Right kidney (tissue), 1 donor: ENCODE measurements around the gene LRIG1.

Experiments
- DNase-seq: peaks from one replicate; pipeline ENCODE4 v3.0.0-alpha.2; 2016

Gene LRIG1

DNA sequence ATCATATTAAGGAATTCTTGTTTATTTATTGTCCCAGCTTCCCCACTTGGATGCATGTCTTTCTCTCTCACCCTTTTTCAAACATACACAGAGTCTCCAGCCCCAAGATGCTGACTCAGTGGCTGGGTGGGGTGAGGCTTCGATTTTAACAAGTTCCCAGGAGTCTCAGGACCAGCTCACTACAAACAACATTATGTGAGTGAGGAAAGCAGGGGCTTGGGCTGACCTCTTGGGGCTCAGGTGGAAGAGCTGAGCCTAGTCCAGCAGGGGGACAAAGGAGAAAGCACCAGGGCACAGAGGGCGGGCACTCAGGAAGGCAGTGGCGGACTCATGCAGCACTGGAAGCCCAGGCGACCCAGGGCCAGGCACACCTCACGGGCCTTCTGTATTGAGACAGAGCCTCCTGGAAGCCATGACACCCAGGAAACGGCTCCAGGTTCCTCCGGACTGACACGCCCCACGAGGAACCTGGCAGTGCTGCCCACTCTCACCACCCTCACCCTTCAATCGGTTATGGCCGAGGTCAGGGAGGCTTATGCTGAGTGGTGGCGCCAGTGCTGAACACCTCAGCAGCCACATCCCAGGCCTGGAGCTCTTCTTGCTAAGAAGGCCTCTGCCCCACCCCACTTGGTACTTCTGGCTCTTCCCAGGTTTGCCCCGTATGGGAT is 97.4 kb downstream of the LRIG1 start:
- no peak for DNase-seq

DNA sequence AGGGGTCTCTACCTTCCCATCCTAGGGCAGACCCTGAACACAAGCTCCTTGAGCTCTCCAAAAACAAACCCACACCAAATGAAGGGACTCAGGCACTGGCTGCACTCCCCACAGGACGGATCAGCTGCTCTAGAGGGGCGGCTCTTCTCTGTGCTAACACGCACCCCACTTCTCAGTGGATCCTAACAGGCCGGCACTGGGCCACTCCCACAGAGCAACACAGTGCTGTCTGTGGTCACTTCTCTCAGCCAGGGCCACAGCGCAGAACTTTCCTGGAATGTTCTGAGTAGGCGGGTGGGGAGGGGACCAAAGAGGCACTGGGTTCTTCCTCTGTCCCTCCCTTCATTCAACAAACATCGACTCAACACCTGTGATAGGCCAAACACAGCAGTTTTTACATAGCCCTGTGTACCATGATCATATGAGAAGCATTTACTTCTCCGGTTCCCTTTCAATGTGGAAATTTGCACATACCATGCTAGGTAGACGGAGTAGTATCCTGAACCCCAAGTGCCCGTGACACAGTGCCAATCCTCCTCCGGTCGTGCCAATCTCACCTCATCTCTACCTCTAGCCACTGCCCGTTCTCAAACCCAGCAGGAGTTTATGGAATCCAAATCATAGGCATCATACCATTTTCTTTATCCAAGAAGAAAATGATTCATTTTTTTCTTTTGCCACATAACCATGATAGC is 98.1 kb downstream of the LRIG1 start:
- no peak for DNase-seq

GRCh38 chr3:66401675-66402491 is 98.9 kb downstream of the LRIG1 start:
- no peak for DNase-seq

DNA sequence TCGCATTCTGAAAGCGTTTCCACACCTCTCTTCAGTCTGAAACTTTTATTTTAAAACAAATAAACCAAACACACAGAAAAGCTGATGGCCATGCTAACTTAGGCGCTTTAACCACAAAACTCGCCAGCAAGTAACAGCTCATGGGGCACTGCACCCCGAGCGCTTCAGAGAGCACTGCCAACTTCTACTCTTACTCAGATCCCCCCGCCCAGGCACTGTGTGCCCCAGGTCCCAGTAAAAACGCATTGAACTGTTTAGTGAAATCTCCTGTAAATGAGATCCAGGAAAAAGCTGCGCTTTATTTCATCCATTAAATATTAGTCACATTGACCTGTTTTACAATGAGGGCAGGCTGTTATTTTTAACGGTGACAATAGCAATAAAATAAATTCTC is 99.7 kb downstream of the LRIG1 start:
- DNase-seq, result no peak

GRCh38 chr3:66400411-66401156 is 100.2 kb downstream of the LRIG1 start:
- peak; percentile 36 for DNase-seq

GRCh38 chr3:66399529-66400232 is 101.1 kb downstream of the LRIG1 start:
- no peak for DNase-seq

GRCh38 chr3:66398228-66399025 is 102.4 kb downstream of the LRIG1 start:
- DNase-seq, result no peak

GRCh38 chr3:66397745-66398144 is 103.1 kb downstream of the LRIG1 start:
- DNase-seq, result no peak

DNA sequence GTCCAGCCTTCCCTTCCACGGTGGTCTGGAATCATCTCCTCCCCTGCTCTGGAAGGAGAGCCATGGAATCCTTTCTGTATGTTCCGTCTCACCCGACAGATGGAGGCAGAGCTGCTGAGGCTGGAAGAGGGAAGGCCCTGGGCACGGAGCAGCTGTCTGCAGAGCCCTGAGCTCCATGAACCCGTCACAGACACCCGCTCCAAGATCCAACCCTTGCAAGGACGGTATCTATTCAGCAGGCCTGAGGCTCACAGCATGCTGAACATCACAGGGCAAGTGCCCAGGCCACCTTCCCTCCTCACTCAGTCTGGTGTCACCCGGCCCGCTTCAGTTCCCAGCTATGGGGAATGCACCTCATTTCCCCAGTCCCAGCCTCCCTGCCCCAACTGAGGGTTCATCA is 103.9 kb downstream of the LRIG1 start:
- no peak for DNase-seq

- DNase-seq, result no peak
Measured at GRCh38 chr3:66396161-66396760, 104.6 kb downstream of the LRIG1 start.

DNA sequence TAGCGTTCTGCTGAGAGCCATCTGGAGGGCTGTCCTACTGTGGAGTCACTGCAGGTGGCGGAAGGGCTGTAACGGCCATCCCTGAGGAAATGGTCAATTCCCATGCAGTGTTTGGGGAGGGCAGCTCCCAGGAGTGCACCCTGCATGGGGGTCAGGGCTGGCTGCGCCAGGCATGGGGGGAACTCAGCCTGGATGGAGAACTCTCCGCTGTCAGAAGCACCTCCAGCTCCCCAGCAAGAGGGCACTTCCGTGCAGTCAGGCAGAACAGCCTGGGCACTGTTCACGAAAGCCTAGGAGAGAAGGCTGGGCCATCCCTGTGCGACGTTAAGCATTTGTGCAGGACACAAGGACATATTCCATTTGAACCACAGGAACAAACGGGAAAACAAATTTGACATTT is 105.2 kb downstream of the LRIG1 start:
- DNase-seq, result no peak

- DNase-seq, result no peak
Measured at GRCh38 chr3:66394753-66395249, 106.0 kb downstream of the LRIG1 start.

- no peak for DNase-seq
Measured at GRCh38 chr3:66394019-66394752, 106.6 kb downstream of the LRIG1 start.

GRCh38 chr3:66393333-66394005 is 107.4 kb downstream of the LRIG1 start:
- DNase-seq, result no peak

- no peak for DNase-seq
Measured at GRCh38 chr3:66392966-66393332, 107.9 kb downstream of the LRIG1 start.

DNA sequence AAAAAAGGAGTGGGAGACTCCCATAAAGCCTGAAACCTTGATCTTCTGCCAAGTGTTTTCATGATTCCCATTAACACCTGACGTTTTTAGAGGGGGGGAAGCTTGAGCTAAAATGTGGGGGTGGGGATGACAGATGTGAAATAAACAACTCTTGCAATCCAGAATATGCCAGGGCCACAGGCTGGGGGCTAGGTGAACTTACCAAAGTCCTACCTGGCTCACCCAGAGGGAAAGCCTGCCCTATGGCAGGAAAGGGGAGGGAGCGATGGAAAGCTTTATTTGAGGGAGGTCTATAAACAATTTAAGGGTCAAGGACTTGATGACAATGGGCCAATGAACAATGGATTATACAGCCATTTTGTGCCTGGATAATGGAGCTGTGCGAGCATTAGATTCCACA is 108.3 kb downstream of the LRIG1 start:
- no peak for DNase-seq

DNA sequence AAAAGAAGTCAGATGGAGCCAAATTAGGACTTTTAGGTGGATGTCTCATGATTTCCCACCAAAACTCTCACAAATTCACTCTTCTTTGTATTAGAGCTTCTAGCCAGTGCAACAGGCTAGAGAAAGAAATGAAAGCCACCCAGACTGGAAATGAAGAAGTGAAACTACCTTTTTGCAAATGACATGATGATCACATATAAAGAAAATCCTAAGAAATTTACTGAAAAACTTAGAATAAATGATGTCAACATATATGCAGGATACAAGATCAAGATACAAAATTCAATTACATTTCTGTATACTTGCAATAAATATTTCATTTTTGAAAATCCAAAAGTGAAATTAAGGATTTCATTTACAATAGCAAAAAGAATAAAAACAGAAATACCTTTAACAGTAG is 110.8 kb downstream of the LRIG1 start:
- no peak for DNase-seq

DNA sequence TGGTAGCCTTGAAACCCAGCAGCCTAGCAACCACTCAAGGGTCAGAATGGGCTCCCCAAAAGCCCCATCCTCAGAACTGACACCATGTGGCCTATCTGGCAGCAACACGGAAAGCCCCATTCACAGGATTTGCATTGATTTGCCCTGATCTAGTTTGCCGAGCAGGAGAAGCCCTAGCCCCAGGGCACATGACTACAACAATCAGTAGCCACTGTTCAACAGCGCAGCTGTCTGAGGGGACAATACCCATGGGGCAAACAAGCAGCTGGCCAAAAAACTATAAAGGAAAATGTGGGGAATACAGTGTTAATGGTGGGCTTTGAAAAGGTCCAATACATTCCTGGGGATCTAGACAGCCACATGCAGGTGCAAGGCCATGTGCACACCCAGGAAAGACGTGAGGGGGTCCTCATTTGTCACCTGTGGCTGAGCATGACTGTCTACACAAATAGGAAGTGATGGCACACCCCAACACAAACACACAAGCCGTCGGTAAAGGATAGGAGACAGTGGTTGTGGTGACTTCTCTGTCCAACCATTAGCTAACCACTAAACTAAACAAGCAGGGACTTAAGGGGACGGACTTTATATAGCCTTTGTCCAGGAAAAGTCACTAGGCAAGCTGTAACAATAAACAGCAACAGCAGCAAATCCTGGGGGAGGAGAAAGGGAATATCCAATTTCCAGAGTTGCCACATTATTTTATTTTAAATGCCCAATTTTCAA is 113.7 kb downstream of the LRIG1 start:
- DNase-seq, result no peak
